SK-N-SH treated with all-trans-retinoic acid at 6 μM for 48 hours (cell line): ENCODE data around the gene PAPPA.

Experiments used
- ARNTL ChIP-seq: fragments of 450-650 bp; formaldehyde crosslinking; IDR thresholded peaks from 2 replicates; pipeline ENCODE4 v1.5.0; 2020; ENCODE audit warnings: low read depth, mild to moderate bottlenecking, moderate library complexity, borderline replicate concordance
- CREB5 ChIP-seq: fragments of 250-450 bp; sonication (Bioruptor Pico); IDR thresholded peaks from 2 replicates; pipeline ENCODE4 v1.5.1; 2020; ENCODE audit warnings: low read depth, mild to moderate bottlenecking, moderate library complexity
- ISL1 ChIP-seq: fragments of 250-450 bp; sonication (Bioruptor Pico); IDR thresholded peaks from 2 replicates; pipeline ENCODE4 v2.1.2; 2022; ENCODE audit warnings: mild to moderate bottlenecking, moderate library complexity
- OSR1 ChIP-seq: fragments of 250-450 bp; sonication (Bioruptor Pico); IDR thresholded peaks from 2 replicates; pipeline ENCODE4 v1.8.0; 2022; ENCODE audit warnings: moderate library complexity, mild to moderate bottlenecking, inconsistent platforms
- POU6F1 ChIP-seq: fragments of 250-450 bp; sonication (Bioruptor Pico); IDR thresholded peaks from 2 replicates; pipeline ENCODE4 v1.8.0; 2021; ENCODE audit warnings: low read depth, mild to moderate bottlenecking, moderate library complexity, borderline replicate concordance
- TOX ChIP-seq: fragments of 250-450 bp; sonication (Bioruptor Pico); IDR thresholded peaks from 2 replicates; pipeline ENCODE4 v1.8.0; 2021; ENCODE audit warnings: mild to moderate bottlenecking, moderate library complexity, borderline replicate concordance
- ZFP30 ChIP-seq: fragments of 450-650 bp; formaldehyde crosslinking; IDR thresholded peaks from 2 replicates; pipeline ENCODE4 v1.5.0; 2022; ENCODE audit warnings: mild to moderate bottlenecking, moderate library complexity

DNA sequence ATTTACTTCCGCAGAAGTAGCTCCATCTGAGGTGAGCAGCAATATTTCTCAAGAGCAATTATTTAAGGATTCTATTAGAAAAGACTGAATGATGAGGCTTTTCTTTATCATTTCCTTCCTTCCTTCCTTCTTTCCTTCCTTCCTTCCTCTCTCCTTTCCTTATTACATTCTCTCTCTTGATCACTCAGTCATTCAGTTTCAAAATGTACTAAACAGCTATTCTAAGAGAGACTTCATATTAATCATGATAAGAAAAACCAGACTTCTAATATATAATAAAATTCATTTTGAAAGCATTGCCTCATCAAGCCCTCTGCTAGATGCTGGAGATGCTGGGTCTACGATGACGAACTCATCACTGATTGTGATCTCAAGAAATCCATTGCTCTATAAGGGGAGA lies 30.4 kb upstream of the PAPPA start:
- TF ChIP-seq TOX (no peak), OSR1 (CRISPR knock-in tag) (no peak), ZFP30 (CRISPR knock-in tag) (no peak), ARNTL (CRISPR knock-in tag) (no peak), ISL1 (CRISPR knock-in tag) (no peak), POU6F1 (CRISPR knock-in tag) (no peak), CREB5 (CRISPR knock-in tag) (no peak)
